Endothelial cell of umbilical vein (primary cell): ENCODE results near the gene CNNM3. TPM values are rescaled to one million over a fixed set of nuclear protein-coding genes. Genes with fewer than 3 reads are reported as not detected.

ENCODE experiments used
- BruUV-seq: library from RNA; stranded (reverse); fragments of 400-500 nt; replicated peaks from 2 replicates; lab custom pipeline; 2021; lab: Mats Ljungman, UMichigan
- CTCF ChIA-PET: fragments of 300-600, 350-600 bp; sonication (Branson Sonifier 250); formaldehyde crosslinking; loops from one replicate; lab custom pipeline; 2021; ENCODE audit warnings: antibody characterized with exemption, inconsistent platforms; lab: Charles Lee
- POLR2A ChIA-PET: fragments of 300-600, 350-600 bp; sonication (Branson Sonifier 250); formaldehyde crosslinking; loops from one replicate; lab custom pipeline; 2021; ENCODE audit warnings: antibody characterized with exemption, inconsistent platforms; lab: Charles Lee
- DNase-seq: peaks from one replicate; pipeline ENCODE4 v3.0.0-alpha.2; 2011; ENCODE audit warnings: low read depth, low spot score
- FAIRE-seq: peaks from 2 replicates; lab custom pipeline; 2011; peaks lifted over from hg19 to GRCh38; lab: Jason Lieb, UNC
- H2AFZ ChIP-seq: 2 replicates; pipeline ENCODE4 v1.6.0; 2012; ENCODE audit warnings: low read depth, low read length, control low read depth, inconsistent platforms
- H3K27ac ChIP-seq: 2 replicates; pipeline ENCODE4 v1.5.1; 2011; ENCODE audit warnings: low read depth, mild to moderate bottlenecking, control low read depth, low read length, moderate library complexity; ENCODE audit not compliant: insufficient read depth
- H3K27me3 ChIP-seq, 2 experiments: 2 replicates each; pipeline versions ENCODE4 v1.6.0 to v1.6.1; 2011; ENCODE audit warnings: low read length in 2 of 2, mixed read lengths in 1 of 2; ENCODE audit not compliant: control insufficient read depth in 2 of 2, insufficient read depth in 2 of 2
- H3K36me3 ChIP-seq, 2 experiments: 2 replicates in 1 of 2; 3 replicates in 1 of 2; pipeline ENCODE4 v1.5.1; 2011; ENCODE audit warnings: low read length in 2 of 2, mild to moderate bottlenecking in 1 of 2, moderate library complexity in 1 of 2; ENCODE audit not compliant: control insufficient read depth in 2 of 2, insufficient read depth in 2 of 2; ENCODE audit errors: extremely low read depth in 1 of 2
- H3K4me1 ChIP-seq: 3 replicates; pipeline ENCODE4 v1.5.1; 2011; ENCODE audit warnings: mild to moderate bottlenecking, low read length; ENCODE audit not compliant: control insufficient read depth, insufficient read depth; ENCODE audit errors: extremely low read depth
- H3K4me2 ChIP-seq: 2 replicates; pipeline ENCODE4 v1.6.1; 2011; ENCODE audit warnings: low read length, control low read depth, mixed read lengths; ENCODE audit not compliant: insufficient read depth
- H3K4me3 ChIP-seq, 3 experiments: fragments of 200-600 bp in 1 of 3; sonication (generic), shearing (Covaris generic) in 1 of 3; replicated peaks in 1 of 3; 2 replicates each; pipeline ENCODE4 v1.5.1; 2011 to 2016; ENCODE audit warnings: control low read depth in 3 of 3, low read length in 3 of 3, mild to moderate bottlenecking in 2 of 3, inconsistent platforms in 1 of 3, low read depth in 1 of 3, moderate library complexity in 1 of 3; ENCODE audit not compliant: insufficient read depth in 1 of 3
- H3K79me2 ChIP-seq: 2 replicates; pipeline ENCODE4 v1.6.0; 2012; ENCODE audit warnings: low read length, inconsistent platforms; ENCODE audit not compliant: control insufficient read depth, insufficient read depth
- H3K9ac ChIP-seq: replicated peaks from 2 replicates; pipeline ENCODE3; 2011; ENCODE audit warnings: low read length, control low read depth; ENCODE audit not compliant: insufficient read depth; ENCODE audit errors: extremely low read depth
- H3K9me1 ChIP-seq: replicated peaks from 3 replicates; pipeline ENCODE4 v1.6.0; 2011; ENCODE audit warnings: mild to moderate bottlenecking, low read length; ENCODE audit not compliant: control insufficient read depth, insufficient read depth; ENCODE audit errors: extremely low read depth
- H3K9me3 ChIP-seq: replicated peaks from 2 replicates; pipeline ENCODE4 v1.5.1; 2012; ENCODE audit warnings: low read length, inconsistent platforms; ENCODE audit not compliant: control insufficient read depth, insufficient read depth
- H4K20me1 ChIP-seq: replicated peaks from 2 replicates; pipeline ENCODE3; 2011; ENCODE audit warnings: mild to moderate bottlenecking, low read length; ENCODE audit not compliant: control insufficient read depth, insufficient read depth; ENCODE audit errors: extremely low read depth
- CTCF ChIP-seq, 2 donors: IDR thresholded peaks; 1 replicate in 1 of 2; 2 replicates in 1 of 2; pipeline ENCODE4 v1.5.1; 2011; ENCODE audit warnings: low read length in 2 of 2, mild to moderate bottlenecking in 2 of 2, moderate library complexity in 2 of 2, control low read depth in 1 of 2, inconsistent platforms in 1 of 2, low read depth in 1 of 2; ENCODE audit not compliant: insufficient read depth in 1 of 2; ENCODE audit errors: extremely low read depth in 1 of 2
- EZH2 ChIP-seq: IDR thresholded peaks from 2 replicates; pipeline ENCODE4 v1.6.1; 2012; ENCODE audit warnings: borderline replicate concordance, low read depth, mild to moderate bottlenecking, moderate library complexity, low read length, inconsistent platforms; ENCODE audit not compliant: severe bottlenecking
- GATA2 ChIP-seq: IDR thresholded peaks from 2 replicates; pipeline ENCODE4 v1.7.0; 2011; ENCODE audit warnings: low read depth, mild to moderate bottlenecking, moderate library complexity, mixed read lengths, low read length; ENCODE audit not compliant: insufficient read length, insufficient read depth
- POLR2A ChIP-seq: IDR thresholded peaks from 2 replicates; pipeline ENCODE4 v1.6.1; 2012; ENCODE audit warnings: low read depth, mild to moderate bottlenecking, control low read depth, low read length
- POLR2AphosphoS5 ChIP-seq: IDR thresholded peaks from 2 replicates; pipeline ENCODE4 v1.6.1; 2012; ENCODE audit warnings: low read depth, mild to moderate bottlenecking, control low read depth, low read length, moderate library complexity; ENCODE audit not compliant: insufficient read depth
- dilution Hi-C: fragments of 300-500 bp; cut with MboI; formaldehyde crosslinking; loops from one replicate; pipeline ENCODE4 v1.15.0; 2019; ENCODE audit warnings: low sequenced_read_pairs; ENCODE audit not compliant: extremely low pct_ligation_motif_present
- intact Hi-C: fragments of 100-400 bp; cut with micrococcal nuclease; formaldehyde crosslinking; loops from one replicate; pipeline ENCODE4 v1.10.0; 2022
- polyA plus RNA-seq, 4 experiments: library from polyadenylated mRNA; depleted of rRNA in 3 of 4; stranded (reverse) in 3 of 4; unstranded in 1 of 4; fragments of >200 nt; gene quantifications; 2 replicates each; pipeline versions ENCODE4 v1.2.1 to v1.2.3, GENCODE V29; 2011 to 2012; ENCODE audit warnings: missing spikeins in 1 of 4
- total RNA-seq: library from RNA; stranded (reverse); gene quantifications from 2 replicates; pipeline ENCODE4 v1.2.3, GENCODE V29; 2021

Gene CNNM3
- total and polyA plus RNA-seq, 2 donors (not counting 3 experiments of a cell fraction or from before 2014, with no cell fraction given), result 13.0 to 14.9 TPM

DNA sequence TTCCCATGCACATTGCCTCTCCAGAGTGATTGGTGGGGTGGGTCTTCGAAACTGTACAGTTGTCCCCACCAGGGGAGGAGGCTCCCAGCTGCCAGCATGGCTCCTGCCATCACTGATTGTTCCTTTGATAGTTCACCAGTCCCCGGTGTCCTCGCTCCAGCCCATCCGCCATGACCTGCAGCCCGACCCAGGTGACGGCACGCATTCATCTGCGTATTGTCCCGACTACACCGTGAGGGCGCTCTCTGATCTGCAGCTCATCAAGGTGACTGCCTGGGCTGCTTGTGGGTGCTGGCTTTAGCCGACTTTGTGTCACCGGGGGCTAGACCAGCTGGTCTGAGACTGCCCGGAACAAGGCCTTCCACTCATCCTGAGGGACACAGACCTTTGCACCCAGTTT is 12.4 kb downstream of the CNNM3 start:
- dilution Hi-C loops, result no loop called here
- Histone ChIP-seq H3K9ac (no peak overlapping the region), H2AFZ (no peak overlapping the region), H3K27ac (no peak overlapping the region), H3K36me3 (peaks cover 2 to 38% of the 10 kb centered on the region in 2 experiments), H3K9me1 (no peaks in the 10 kb centered on the region), H3K4me2 (no peak overlapping the region), H3K4me1 (no peaks in the 10 kb centered on the region), H3K4me3 (no peak overlapping the region), H3K79me2 (no peaks in the 10 kb centered on the region), H3K27me3 (no peaks in the 10 kb centered on the region), H4K20me1 (no peaks in the 10 kb centered on the region), H3K9me3 (no peaks in the 10 kb centered on the region)
- DNase-seq (no peak), FAIRE-seq (no peak)
- no TSS peak for BruUV-seq
- CTCF ChIA-PET, result no interaction called here
- intact Hi-C loops, result no loop called here
- POLR2A ChIA-PET, result no interaction called here
- TF ChIP-seq CTCF (IDR thresholded peaks at IDR 0.05; ENCODE audit: extremely low read depth in 1 of 2, insufficient read depth in 1 of 2, low read depth in 1 of 2, low read length in 2 of 2) (no peak), EZH2 (no peak)

- H3K27me3 ChIP-seq, result no peaks in the 10 kb centered on the region
- no peak overlapping the region for H3K4me3 ChIP-seq
- H3K9ac ChIP-seq, result no peak overlapping the region
- dilution Hi-C loops (no loop called here), intact Hi-C loops (no loop called here)
- no peak overlapping the region for H2AFZ ChIP-seq
- FAIRE-seq (no peak), DNase-seq (no peak)
- H3K9me1 ChIP-seq, result no peaks in the 10 kb centered on the region
- no peak for TF ChIP-seq POLR2A
- no peak for TF ChIP-seq POLR2AphosphoS5
- no peak for TF ChIP-seq GATA2
- no peak overlapping the region for H3K27ac ChIP-seq
- no peaks in the 10 kb centered on the region for H3K9me3 ChIP-seq
- peaks cover 2 to 38% of the 10 kb centered on the region in 2 experiments for H3K36me3 ChIP-seq
- no peaks in the 10 kb centered on the region for H3K79me2 ChIP-seq
- no peaks in the 10 kb centered on the region for H4K20me1 ChIP-seq
- ChIA-PET POLR2A (no interaction called here), CTCF (no interaction called here)
- no TSS peak for BruUV-seq
- no peaks in the 10 kb centered on the region for H3K4me1 ChIP-seq
- H3K4me2 ChIP-seq, result no peak overlapping the region
Measured at GRCh38 chr2:96828874-96829273, 12.8 kb downstream of the CNNM3 start.
